HL-60 (cell line): ENCODE data around the gene SLC39A3.

Source experiments
- GABPA ChIP-seq: IDR thresholded peaks from 2 replicates; pipeline ENCODE4 v1.6.1; 2012; ENCODE audit warnings: low read depth
- POLR2AphosphoS5 ChIP-seq: IDR thresholded peaks from 2 replicates; pipeline ENCODE4 v1.6.1; 2012; ENCODE audit warnings: low read depth
- REST ChIP-seq: IDR thresholded peaks from 2 replicates; pipeline ENCODE4 v1.6.1; 2012; ENCODE audit warnings: low read depth; ENCODE audit not compliant: insufficient replicate concordance
- SPI1 ChIP-seq: IDR thresholded peaks from 2 replicates; pipeline ENCODE4 v1.6.1; 2012; ENCODE audit warnings: low read depth, mild to moderate bottlenecking, borderline replicate concordance
- TF ChIP-seq, protein P1 (sequence below): IDR thresholded peaks from one replicate; pipeline ENCODE4 v1.5.1; 2011; ENCODE audit warnings: low read length, control low read depth, inconsistent platforms; ENCODE audit not compliant: insufficient read depth

GRCh38 chr19:2726160-2726855, 13.5 kb downstream of the SLC39A3 start:
- TF ChIP-seq GABPA: no peak
- TF ChIP-seq, protein P1, sequence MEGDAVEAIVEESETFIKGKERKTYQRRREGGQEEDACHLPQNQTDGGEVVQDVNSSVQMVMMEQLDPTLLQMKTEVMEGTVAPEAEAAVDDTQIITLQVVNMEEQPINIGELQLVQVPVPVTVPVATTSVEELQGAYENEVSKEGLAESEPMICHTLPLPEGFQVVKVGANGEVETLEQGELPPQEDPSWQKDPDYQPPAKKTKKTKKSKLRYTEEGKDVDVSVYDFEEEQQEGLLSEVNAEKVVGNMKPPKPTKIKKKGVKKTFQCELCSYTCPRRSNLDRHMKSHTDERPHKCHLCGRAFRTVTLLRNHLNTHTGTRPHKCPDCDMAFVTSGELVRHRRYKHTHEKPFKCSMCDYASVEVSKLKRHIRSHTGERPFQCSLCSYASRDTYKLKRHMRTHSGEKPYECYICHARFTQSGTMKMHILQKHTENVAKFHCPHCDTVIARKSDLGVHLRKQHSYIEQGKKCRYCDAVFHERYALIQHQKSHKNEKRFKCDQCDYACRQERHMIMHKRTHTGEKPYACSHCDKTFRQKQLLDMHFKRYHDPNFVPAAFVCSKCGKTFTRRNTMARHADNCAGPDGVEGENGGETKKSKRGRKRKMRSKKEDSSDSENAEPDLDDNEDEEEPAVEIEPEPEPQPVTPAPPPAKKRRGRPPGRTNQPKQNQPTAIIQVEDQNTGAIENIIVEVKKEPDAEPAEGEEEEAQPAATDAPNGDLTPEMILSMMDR: no peak
- TF ChIP-seq POLR2AphosphoS5: no peak
- TF ChIP-seq REST: no peak
- no peak for TF ChIP-seq SPI1
